ENCODE results near the gene LBP. TPM values are rescaled to one million over a fixed set of nuclear protein-coding genes. Genes with fewer than 3 reads are reported as not detected.

The LBP gene
- total RNA-seq, 3 donors from 2014 or later = 0.14 to 0.34 TPM; not detected in 1

DNA sequence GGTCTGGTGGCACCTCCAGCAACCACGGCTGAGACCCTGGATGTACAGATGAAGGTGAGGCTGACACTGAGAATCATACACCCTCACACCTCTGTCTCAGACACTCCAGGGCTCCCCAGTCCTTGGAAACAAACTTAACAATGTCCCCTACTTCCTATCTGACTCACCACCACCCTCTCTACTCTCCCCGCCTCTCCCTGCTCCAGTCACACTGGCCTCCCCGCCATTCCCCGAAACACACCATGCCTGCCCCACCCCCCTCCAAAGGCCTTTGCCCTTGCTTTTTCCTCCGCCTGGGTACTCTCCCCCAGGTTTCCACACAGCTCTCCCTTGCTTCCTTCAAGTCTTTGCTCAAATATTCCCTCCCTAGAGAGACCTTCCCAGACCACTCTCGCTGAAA lies 26.1 kb upstream of the LBP start:
- no peaks in the 10 kb centered on the region for H3K4me1 ChIP-seq (ENCODE audit: low read depth)
- ATAC-seq = no peak
- no peak overlapping the region for H3K4me3 ChIP-seq
- DNase-seq = no peak
- H3K9me3 ChIP-seq = no peaks in the 10 kb centered on the region
- TF ChIP-seq, protein P1, sequence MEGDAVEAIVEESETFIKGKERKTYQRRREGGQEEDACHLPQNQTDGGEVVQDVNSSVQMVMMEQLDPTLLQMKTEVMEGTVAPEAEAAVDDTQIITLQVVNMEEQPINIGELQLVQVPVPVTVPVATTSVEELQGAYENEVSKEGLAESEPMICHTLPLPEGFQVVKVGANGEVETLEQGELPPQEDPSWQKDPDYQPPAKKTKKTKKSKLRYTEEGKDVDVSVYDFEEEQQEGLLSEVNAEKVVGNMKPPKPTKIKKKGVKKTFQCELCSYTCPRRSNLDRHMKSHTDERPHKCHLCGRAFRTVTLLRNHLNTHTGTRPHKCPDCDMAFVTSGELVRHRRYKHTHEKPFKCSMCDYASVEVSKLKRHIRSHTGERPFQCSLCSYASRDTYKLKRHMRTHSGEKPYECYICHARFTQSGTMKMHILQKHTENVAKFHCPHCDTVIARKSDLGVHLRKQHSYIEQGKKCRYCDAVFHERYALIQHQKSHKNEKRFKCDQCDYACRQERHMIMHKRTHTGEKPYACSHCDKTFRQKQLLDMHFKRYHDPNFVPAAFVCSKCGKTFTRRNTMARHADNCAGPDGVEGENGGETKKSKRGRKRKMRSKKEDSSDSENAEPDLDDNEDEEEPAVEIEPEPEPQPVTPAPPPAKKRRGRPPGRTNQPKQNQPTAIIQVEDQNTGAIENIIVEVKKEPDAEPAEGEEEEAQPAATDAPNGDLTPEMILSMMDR (IDR thresholded peaks at IDR 0.05) = no peak
- no peaks in the 10 kb centered on the region for H3K36me3 ChIP-seq (ENCODE audit: low read depth)
- intact Hi-C loops (cut with DNase I, micrococcal nuclease) = no loop called here

DNA sequence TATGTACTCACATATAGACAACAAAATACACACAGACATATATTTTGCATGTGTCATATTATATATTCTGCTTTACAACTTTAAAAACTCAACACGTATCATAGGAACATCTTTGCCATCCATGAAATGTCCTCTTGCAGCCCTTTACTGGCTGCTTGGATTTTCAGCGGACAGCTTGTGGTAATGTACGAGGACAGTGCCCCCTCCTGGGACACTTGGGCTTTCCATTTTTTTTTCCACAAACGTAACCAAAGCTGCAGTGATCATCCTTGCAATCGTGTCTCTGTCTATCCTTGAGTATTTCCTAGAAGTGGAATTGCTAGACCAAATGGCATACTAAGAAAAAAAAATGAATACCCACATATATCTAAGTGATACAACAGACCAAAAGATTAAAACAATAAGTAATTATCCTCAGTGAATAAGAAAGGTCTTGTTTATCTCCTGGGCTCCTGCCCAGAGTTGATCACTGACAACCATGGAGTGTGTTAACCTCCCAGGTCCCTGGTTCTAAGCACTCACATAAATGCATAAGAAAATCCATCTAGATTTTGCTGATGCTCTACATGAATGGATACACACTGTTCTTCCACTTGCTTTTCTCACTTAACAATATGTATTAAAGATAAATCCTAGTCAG lies 24.2 kb upstream of the LBP start:
- Histone ChIP-seq H3K4me1 (ENCODE audit: low read depth) (no peaks in the 10 kb centered on the region), H3K9me3 (no peaks in the 10 kb centered on the region), H3K36me3 (ENCODE audit: low read depth) (no peaks in the 10 kb centered on the region), H3K4me3 (no peak overlapping the region)
- no peak for ATAC-seq
- peak in 1 of 3 donors; percentile 44 for DNase-seq
- TF ChIP-seq, protein P1 (IDR thresholded peaks at IDR 0.05) = no peak
- intact Hi-C loops (cut with DNase I, micrococcal nuclease) = no loop called here

DNA sequence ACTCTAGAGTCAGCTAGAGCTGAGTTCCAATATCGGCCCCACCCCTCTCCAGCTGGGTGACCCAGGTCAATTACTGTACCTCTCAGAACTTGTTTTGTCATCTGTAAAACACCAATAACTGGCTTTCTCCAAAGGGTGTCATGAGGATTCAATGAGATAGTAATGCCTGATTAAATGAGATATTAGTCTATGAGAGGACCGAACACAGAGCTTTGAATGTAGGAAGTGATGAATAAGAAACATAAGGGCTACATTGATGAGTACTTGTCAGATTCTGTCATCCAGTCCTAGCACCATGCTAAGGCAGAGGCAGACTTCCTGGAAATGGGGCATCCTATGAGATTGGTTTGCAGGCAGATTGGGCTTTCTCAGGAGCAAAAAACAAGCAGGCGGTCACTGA lies 22.1 kb upstream of the LBP start:
- no peak for DNase-seq
- intact Hi-C loops (cut with DNase I, micrococcal nuclease) = no loop called here
- H3K9me3 ChIP-seq = no peaks in the 10 kb centered on the region
- no peaks in the 10 kb centered on the region for H3K36me3 ChIP-seq (ENCODE audit: low read depth)
- no peak overlapping the region for H3K4me3 ChIP-seq
- no peaks in the 10 kb centered on the region for H3K4me1 ChIP-seq (ENCODE audit: low read depth)
- no peak for ATAC-seq
- TF ChIP-seq, protein P1 (IDR thresholded peaks at IDR 0.05) = no peak

DNA sequence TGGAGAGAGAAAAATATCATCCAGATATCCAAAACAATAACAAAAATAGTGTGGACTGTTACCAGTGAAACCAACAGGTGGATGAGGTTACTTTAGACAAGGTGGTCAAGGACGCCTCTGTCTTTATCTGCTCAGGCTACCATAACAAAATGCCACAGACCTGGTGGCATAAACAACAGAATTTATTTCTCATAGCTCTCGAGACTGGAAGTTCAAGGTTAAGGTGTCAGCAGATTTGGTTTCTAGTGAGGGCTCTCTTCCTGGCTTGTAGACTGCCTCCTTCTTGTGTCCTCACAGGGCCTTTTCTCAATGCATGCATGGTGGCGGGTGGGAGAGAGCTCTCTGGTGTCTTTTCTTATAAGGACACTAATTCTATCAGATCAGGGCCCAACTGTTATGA lies 21.1 kb upstream of the LBP start:
- Histone ChIP-seq H3K4me1 (ENCODE audit: low read depth) (no peaks in the 10 kb centered on the region), H3K9me3 (no peaks in the 10 kb centered on the region), H3K4me3 (no peak overlapping the region), H3K36me3 (ENCODE audit: low read depth) (no peaks in the 10 kb centered on the region)
- ATAC-seq (no peak), DNase-seq (no peak)
- intact Hi-C loops (cut with DNase I, micrococcal nuclease) = no loop called here
- TF ChIP-seq, protein P1 (IDR thresholded peaks at IDR 0.05) = no peak

DNA sequence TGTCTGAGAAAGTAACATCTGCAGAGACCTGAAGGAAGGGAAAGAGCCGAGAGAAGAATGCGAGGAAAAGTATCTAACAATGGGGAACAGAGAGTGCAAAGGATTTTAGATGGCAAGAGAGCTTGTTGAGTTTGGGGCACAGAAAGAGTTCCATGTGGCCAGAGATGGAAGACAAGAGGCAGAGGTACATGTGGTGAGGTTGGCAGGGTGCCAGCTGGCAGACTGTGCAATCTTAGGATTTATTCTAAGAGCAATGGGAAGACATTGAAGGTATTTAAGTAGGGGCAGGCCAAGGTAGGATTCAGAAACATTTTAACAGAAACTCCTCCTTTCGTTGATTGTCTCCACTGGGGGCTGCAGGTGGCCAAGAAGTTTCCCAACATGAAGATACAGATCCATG lies 20.4 kb upstream of the LBP start:
- TF ChIP-seq, protein P1 (IDR thresholded peaks at IDR 0.05) = no peak
- Histone ChIP-seq H3K9me3 (no peaks in the 10 kb centered on the region), H3K4me3 (no peak overlapping the region), H3K4me1 (ENCODE audit: low read depth) (no peaks in the 10 kb centered on the region), H3K36me3 (ENCODE audit: low read depth) (no peaks in the 10 kb centered on the region)
- DNase-seq (no peak), ATAC-seq (no peak)
- intact Hi-C loops (cut with DNase I, micrococcal nuclease) = no loop called here

DNA sequence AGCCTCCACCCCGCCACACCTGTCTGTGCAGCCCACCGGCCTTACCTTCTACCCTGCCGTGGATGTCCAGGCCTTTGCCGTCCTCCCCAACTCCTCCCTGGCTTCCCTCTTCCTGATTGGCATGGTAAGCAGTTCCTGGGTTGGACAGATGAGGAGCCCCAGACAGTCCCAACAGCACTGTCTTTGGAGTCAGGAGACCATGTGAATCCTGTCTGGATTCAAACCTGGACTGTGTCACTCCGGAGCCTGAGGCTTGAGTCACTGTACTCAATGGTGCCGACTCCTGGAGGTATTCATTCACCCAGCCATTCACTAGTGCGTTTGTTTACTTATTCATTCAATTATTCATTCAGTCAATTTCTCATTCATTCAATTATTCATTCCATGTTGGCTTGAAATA lies 20.0 kb upstream of the LBP start:
- Histone ChIP-seq H3K4me3 (no peak overlapping the region), H3K36me3 (ENCODE audit: low read depth) (no peaks in the 10 kb centered on the region), H3K9me3 (no peaks in the 10 kb centered on the region), H3K4me1 (ENCODE audit: low read depth) (no peaks in the 10 kb centered on the region)
- intact Hi-C loops (cut with DNase I, micrococcal nuclease) = no loop called here
- ATAC-seq = no peak
- DNase-seq = no peak
- TF ChIP-seq, protein P1 (IDR thresholded peaks at IDR 0.05) = no peak

Data from mucosa of descending colon (tissue), 3 donors.